Mesenchymal stem cell (in vitro differentiated cells and primary cell): Measurements from ENCODE around the gene MUSTN1.

Experiments used
- DNase-seq: peaks from one replicate; pipeline ENCODE4 v3.0.0-alpha.2; 2013
- H2AFZ ChIP-seq: one replicate; pipeline ENCODE4 v1.6.1; 2013; ENCODE audit warnings: low read depth, mild to moderate bottlenecking, control low read depth, inconsistent platforms, low read length, moderate library complexity
- H2AK5ac ChIP-seq: 2 replicates; pipeline ENCODE4 v1.6.1; 2013; ENCODE audit warnings: low read length, moderate library complexity, mild to moderate bottlenecking, inconsistent platforms; ENCODE audit not compliant: severe bottlenecking
- H2BK120ac ChIP-seq: one replicate; pipeline ENCODE4 v1.6.1; 2013; ENCODE audit warnings: low read depth, mild to moderate bottlenecking, inconsistent platforms, low read length, moderate library complexity
- H2BK12ac ChIP-seq, 2 experiments: one replicate each; pipeline ENCODE4 v1.6.1; 2013; ENCODE audit warnings: inconsistent platforms in 2 of 2, low read length in 2 of 2, mild to moderate bottlenecking in 2 of 2, moderate library complexity in 2 of 2, control low read depth in 1 of 2
- H2BK15ac ChIP-seq: one replicate; pipeline ENCODE4 v1.6.1; 2013; ENCODE audit warnings: mild to moderate bottlenecking, low read depth, inconsistent platforms; ENCODE audit not compliant: poor library complexity, severe bottlenecking
- H2BK5ac ChIP-seq: 2 replicates; pipeline ENCODE4 v1.6.1; 2013; ENCODE audit warnings: low read depth, mild to moderate bottlenecking, low read length, control low read depth, inconsistent platforms; ENCODE audit not compliant: poor library complexity, severe bottlenecking
- H3K14ac ChIP-seq, 2 experiments: one replicate each; pipeline ENCODE4 v1.6.1; 2013; ENCODE audit warnings: inconsistent platforms in 2 of 2, low read length in 2 of 2, control low read depth in 1 of 2, mild to moderate bottlenecking in 1 of 2, moderate library complexity in 1 of 2
- H3K18ac ChIP-seq, 2 experiments: one replicate each; pipeline ENCODE4 v1.6.1; 2013; ENCODE audit warnings: inconsistent platforms in 2 of 2, low read length in 2 of 2, control low read depth in 1 of 2, low read depth in 1 of 2, mild to moderate bottlenecking in 1 of 2
- H3K23ac ChIP-seq, 2 experiments: one replicate each; pipeline ENCODE4 v1.6.1; 2013; ENCODE audit warnings: inconsistent platforms in 2 of 2, low read length in 2 of 2, mild to moderate bottlenecking in 2 of 2, moderate library complexity in 2 of 2, control low read depth in 1 of 2
- H3K27ac ChIP-seq: 2 replicates; pipeline ENCODE4 v1.5.1; 2013; ENCODE audit warnings: mild to moderate bottlenecking, moderate library complexity, low read length, control low read depth, inconsistent platforms; ENCODE audit not compliant: poor library complexity, severe bottlenecking
- H3K27me3 ChIP-seq, 2 experiments: 2 replicates each; pipeline versions ENCODE4 v1.6.1 to v1.7.0; 2013; ENCODE audit warnings: low read length in 2 of 2, mild to moderate bottlenecking in 2 of 2, moderate library complexity in 2 of 2, control low read depth in 1 of 2, inconsistent platforms in 1 of 2; ENCODE audit not compliant: control insufficient read depth in 1 of 2, insufficient read depth in 1 of 2
- H3K36me3 ChIP-seq, 2 experiments: 2 replicates each; pipeline versions ENCODE4 v1.6.1 to v1.7.0; 2013; ENCODE audit warnings: low read length in 2 of 2, control low read depth in 1 of 2, inconsistent platforms in 1 of 2, low read depth in 1 of 2, mild to moderate bottlenecking in 1 of 2; ENCODE audit not compliant: insufficient read depth in 2 of 2, control insufficient read depth in 1 of 2
- H3K4ac ChIP-seq, 2 experiments: one replicate each; pipeline ENCODE4 v1.6.1; 2013; ENCODE audit warnings: inconsistent platforms in 2 of 2, low read length in 2 of 2, mild to moderate bottlenecking in 2 of 2, moderate library complexity in 2 of 2, control low read depth in 1 of 2, low read depth in 1 of 2
- H3K4me1 ChIP-seq: 2 replicates; pipeline ENCODE4 v1.6.1; 2013; ENCODE audit warnings: low read depth, low read length, control low read depth; ENCODE audit not compliant: control insufficient read depth, insufficient read depth
- H3K4me2 ChIP-seq: 2 replicates; pipeline ENCODE4 v1.6.1; 2013; ENCODE audit warnings: low read length, mild to moderate bottlenecking, inconsistent platforms; ENCODE audit not compliant: poor library complexity, severe bottlenecking
- H3K4me3 ChIP-seq, 2 experiments: 2 replicates each; pipeline versions ENCODE4 v1.5.1 to v1.7.0; 2013; ENCODE audit warnings: low read length in 2 of 2, mild to moderate bottlenecking in 2 of 2, control low read depth in 1 of 2, low read depth in 1 of 2; ENCODE audit not compliant: insufficient read depth in 1 of 2
- H3K79me1 ChIP-seq: replicated peaks from 2 replicates; pipeline ENCODE4 v1.6.1; 2013; ENCODE audit warnings: mild to moderate bottlenecking, control low read depth, low read length, inconsistent platforms; ENCODE audit not compliant: poor library complexity, severe bottlenecking
- H3K9ac ChIP-seq: 2 replicates; pipeline ENCODE4 v1.7.0; 2013; ENCODE audit warnings: mild to moderate bottlenecking, low read length, moderate library complexity
- H3K9me3 ChIP-seq: 2 replicates; pipeline ENCODE4 v1.7.0; 2013; ENCODE audit warnings: mild to moderate bottlenecking, low read length; ENCODE audit not compliant: control insufficient read depth
- H4K8ac ChIP-seq: one replicate; pipeline ENCODE4 v1.6.1; 2013; ENCODE audit warnings: inconsistent platforms, mild to moderate bottlenecking, low read length, moderate library complexity
- H4K91ac ChIP-seq: one replicate; pipeline ENCODE4 v1.6.1; 2013; ENCODE audit warnings: mild to moderate bottlenecking, low read length, inconsistent platforms
- WGBS: methylation state at CpG from one replicate; pipeline ENCODE4 v1.1.7; 2013; ENCODE audit warnings: mixed read lengths; 5-methylcytosine and 5-hydroxymethylcytosine counted together

The MUSTN1 gene

DNA sequence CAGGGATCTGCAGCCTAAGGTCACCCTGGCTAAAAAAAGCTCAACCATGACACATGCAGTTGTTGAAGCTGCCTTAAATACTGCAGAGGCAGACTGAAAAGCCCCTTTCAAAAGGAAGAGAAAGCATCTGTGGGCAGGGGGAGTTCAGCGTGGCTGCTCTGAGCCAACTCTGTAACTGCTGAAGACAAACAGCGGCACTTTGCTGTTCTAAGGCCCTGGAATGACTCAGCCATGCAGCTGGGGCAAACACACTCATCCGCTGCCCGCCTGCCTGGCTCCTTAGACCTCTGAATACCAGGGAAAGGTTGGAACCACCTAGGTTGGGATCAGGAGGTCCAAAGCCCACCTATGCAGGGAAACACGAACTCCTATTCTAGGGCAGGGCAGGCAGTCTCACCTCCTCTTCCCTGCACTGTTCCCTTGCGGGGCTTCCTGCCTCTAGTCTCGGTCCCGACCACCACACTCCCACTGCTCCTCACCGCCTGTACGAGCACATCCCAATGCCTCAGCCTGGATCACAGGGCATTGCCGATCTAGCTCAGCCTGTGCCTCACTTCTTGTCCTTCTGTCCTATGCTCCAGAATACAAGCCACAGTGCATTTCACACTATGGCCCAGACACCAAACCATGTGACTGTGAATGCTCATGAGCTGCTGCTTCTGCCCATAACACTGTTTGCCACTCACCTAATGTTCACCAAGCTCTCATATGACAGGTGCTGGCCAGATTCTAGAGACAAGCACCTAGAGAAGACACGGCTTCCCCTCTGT lies 6.6 kb upstream of the MUSTN1 start:
- 93% methylated on average over 12 of the region's 12 CpGs for WGBS
- Histone ChIP-seq H2BK5ac (no peak overlapping the region), H3K36me3 (peaks cover 36 to 56% of the 10 kb centered on the region in 2 experiments), H3K14ac (no peak overlapping the region), H4K91ac (no peak overlapping the region), H4K8ac (no peak overlapping the region), H3K9me3 (no peaks in the 10 kb centered on the region), H2BK12ac (no peak overlapping the region), H2BK120ac (no peak overlapping the region), H3K27me3 (no peaks in the 10 kb centered on the region), H3K79me1 (no peaks in the 10 kb centered on the region), H2BK15ac (no peak overlapping the region), H2AK5ac (no peak overlapping the region), H3K4me2 (no peak overlapping the region), H2AFZ (no peak overlapping the region), H3K18ac (no peak overlapping the region), H3K4ac (no peak overlapping the region), H3K9ac (no peak overlapping the region), H3K4me1 (peaks cover 9% of the 10 kb centered on the region), H3K27ac (no peak overlapping the region), H3K4me3 (no peak overlapping the region), H3K23ac (no peak overlapping the region)
- no peak for DNase-seq

DNA sequence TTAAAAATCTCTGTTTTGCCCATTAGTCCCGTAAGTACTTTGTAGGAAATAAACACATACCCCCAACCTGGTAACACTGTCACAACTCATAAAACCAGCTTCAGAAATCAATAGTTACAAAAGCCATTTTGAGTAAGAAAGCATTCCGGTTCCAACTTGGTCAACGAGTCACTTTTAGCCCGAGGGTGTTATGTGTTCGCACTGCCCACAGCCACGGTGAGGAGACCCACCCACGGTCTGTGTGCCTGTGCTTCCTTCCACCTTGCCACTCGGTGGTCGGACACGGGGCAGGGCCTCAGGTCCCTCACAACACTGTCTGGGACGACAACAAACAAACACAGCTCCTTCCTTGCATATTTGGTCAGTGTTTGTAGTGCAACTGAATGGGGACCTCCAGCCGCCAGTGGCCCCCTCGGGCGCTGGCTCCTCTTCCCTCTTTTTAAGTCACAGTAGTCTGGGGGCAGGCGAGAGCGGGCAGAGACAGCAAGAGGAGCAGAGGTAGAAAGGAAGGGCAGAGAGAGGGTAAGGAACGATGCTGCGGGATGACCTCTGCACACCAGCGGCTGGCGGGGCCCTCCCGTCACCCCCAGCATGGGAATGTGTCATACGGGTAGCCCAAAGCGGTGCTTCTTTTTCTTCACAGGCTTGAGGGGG lies 5.2 kb upstream of the MUSTN1 start:
- Histone ChIP-seq H3K4me2 (no peak overlapping the region), H3K4ac (no peak overlapping the region), H2AFZ (no peak overlapping the region), H3K79me1 (no peaks in the 10 kb centered on the region), H2BK12ac (no peak overlapping the region), H2BK15ac (no peak overlapping the region), H3K27ac (no peak overlapping the region), H2AK5ac (no peak overlapping the region), H3K27me3 (no peaks in the 10 kb centered on the region), H4K8ac (no peak overlapping the region), H4K91ac (no peak overlapping the region), H2BK5ac (no peak overlapping the region), H3K4me1 (peaks cover 14% of the 10 kb centered on the region), H3K23ac (no peak overlapping the region), H2BK120ac (no peak overlapping the region), H3K9ac (no peak overlapping the region), H3K4me3 (no peak overlapping the region), H3K18ac (no peak overlapping the region), H3K9me3 (no peaks in the 10 kb centered on the region), H3K36me3 (peaks cover 40 to 55% of the 10 kb centered on the region in 2 experiments), H3K14ac (no peak overlapping the region)
- WGBS: 89% methylated on average over 23 of the region's 23 CpGs
- DNase-seq: no peak

DNA sequence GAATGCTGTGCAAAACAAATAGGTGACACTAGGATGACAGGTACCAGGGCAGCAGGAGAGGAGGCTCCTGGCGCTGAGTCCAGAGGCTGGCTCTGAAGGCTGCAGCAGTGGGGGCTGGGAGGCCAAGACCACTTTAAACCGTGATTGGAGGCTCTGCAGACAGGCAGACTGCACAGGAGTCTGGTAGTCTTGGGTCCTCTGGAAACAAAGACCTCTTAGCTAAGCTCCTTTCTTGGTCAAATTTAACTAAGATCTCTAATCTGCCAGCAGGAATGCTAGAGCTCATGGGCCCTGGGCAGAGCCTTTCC lies 4.4 kb upstream of the MUSTN1 start:
- Histone ChIP-seq H2BK5ac (no peak overlapping the region), H3K4me1 (peaks cover 22% of the 10 kb centered on the region), H4K91ac (no peak overlapping the region), H3K9me3 (no peaks in the 10 kb centered on the region), H3K27me3 (peaks cover 0 to 1% of the 10 kb centered on the region in 2 experiments), H3K79me1 (no peaks in the 10 kb centered on the region), H2AFZ (no peak overlapping the region), H2AK5ac (no peak overlapping the region), H3K9ac (no peak overlapping the region), H3K4me3 (no peak overlapping the region), H3K4ac (no peak overlapping the region), H3K4me2 (no peak overlapping the region), H4K8ac (no peak overlapping the region), H3K36me3 (peaks cover 42 to 55% of the 10 kb centered on the region in 2 experiments), H3K18ac (no peak overlapping the region), H2BK15ac (no peak overlapping the region), H2BK120ac (no peak overlapping the region), H3K27ac (no peak overlapping the region), H2BK12ac (no peak overlapping the region), H3K14ac (no peak overlapping the region), H3K23ac (no peak overlapping the region)
- WGBS: 84% methylated on average over 2 of the region's 2 CpGs
- DNase-seq: no peak

DNA sequence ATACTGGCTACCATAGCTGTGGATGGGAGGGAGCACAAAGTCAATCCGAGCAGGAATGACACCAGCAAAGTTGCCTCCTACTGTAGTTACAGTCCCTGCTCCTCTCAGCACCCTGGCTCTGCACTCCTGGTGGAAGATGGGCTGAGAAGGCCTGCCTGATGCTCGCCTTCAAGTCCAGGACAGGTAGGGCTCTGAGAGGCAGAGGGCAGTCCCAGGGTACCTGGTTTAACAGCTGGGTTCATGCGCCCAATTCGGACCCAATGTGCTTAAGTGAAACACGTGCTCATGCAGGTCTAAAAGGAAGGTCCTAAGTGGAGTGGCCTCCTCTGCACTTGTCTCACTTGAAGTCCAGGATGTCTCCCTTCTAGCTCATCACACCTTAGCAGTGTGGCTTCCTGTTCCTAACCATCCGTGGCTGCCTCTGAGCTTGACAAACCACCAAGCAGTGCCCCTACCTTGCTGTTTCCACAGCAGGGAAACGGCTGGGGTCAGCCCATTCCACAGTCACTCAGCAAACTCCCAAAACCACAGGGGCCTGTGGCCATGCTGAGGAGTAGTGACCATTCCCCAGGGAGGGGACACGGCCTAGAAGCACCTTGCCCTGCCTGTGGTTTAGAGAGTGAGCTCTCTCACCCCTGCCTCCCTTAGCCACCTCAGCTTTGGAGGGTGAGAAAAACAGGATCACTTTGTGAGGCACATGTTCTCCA lies 3.9 kb upstream of the MUSTN1 start:
- H3K9ac ChIP-seq: no peak overlapping the region
- no peak overlapping the region for H4K91ac ChIP-seq
- H3K4me3 ChIP-seq: no peak overlapping the region
- no peak overlapping the region for H3K4me2 ChIP-seq
- H4K8ac ChIP-seq: no peak overlapping the region
- no peak overlapping the region for H2BK120ac ChIP-seq
- no peak overlapping the region for H2BK15ac ChIP-seq
- H3K14ac ChIP-seq: no peak overlapping the region
- no peak overlapping the region for H2AFZ ChIP-seq
- H3K9me3 ChIP-seq: no peaks in the 10 kb centered on the region
- peaks cover 22% of the 10 kb centered on the region for H3K4me1 ChIP-seq
- H2BK12ac ChIP-seq: no peak overlapping the region
- H3K79me1 ChIP-seq: no peaks in the 10 kb centered on the region
- no peak overlapping the region for H2AK5ac ChIP-seq
- peaks cover 0 to 4% of the 10 kb centered on the region in 2 experiments for H3K27me3 ChIP-seq
- no peak overlapping the region for H3K23ac ChIP-seq
- 99% methylated on average over 7 of the region's 8 CpGs for WGBS
- no peak overlapping the region for H3K18ac ChIP-seq
- no peak overlapping the region for H3K4ac ChIP-seq
- peaks cover 42 to 55% of the 10 kb centered on the region in 2 experiments for H3K36me3 ChIP-seq
- no peak overlapping the region for H2BK5ac ChIP-seq
- DNase-seq: no peak
- H3K27ac ChIP-seq: no peak overlapping the region
